Panc1 (cell line): ENCODE results near the gene WNK1. TPM values are rescaled to one million over a fixed set of nuclear protein-coding genes. Genes with fewer than 3 reads are reported as not detected.

ENCODE experiments used
- ATAC-seq: fragments of 200-7000 bp; cut with Tn5 transposase; 2 replicates; pipeline ENCODE4 v1.9.1; 2020; ENCODE audit warnings: mild to moderate bottlenecking, moderate library complexity
- BruUV-seq: library from RNA; stranded (reverse); fragments of 400-500 nt; replicated peaks from 2 replicates; lab custom pipeline; 2021; lab: Mats Ljungman, UMichigan
- CTCF ChIA-PET: fragments of 300-600 bp; sonication (Branson Sonifier 250); formaldehyde crosslinking; loops from one replicate; lab custom pipeline; 2022; ENCODE audit warnings: antibody characterized with exemption; lab: Charles Lee
- POLR2A ChIA-PET: fragments of 300-600 bp; sonication (Branson Sonifier 250); formaldehyde crosslinking; loops from one replicate; lab custom pipeline; 2022; ENCODE audit warnings: antibody characterized with exemption; lab: Charles Lee
- DNase-seq: peaks from one replicate; pipeline ENCODE4 v3.0.0-alpha.2; 2010; ENCODE audit warnings: low read depth, low spot score
- H3K27ac ChIP-seq: 2 replicates; pipeline ENCODE4 v1.5.1; 2011; ENCODE audit warnings: mild to moderate bottlenecking, low read length, inconsistent platforms
- H3K27me3 ChIP-seq: fragments of 200-500 bp; sonication (Bioruptor generic); 2 replicates; pipeline ENCODE4 v1.6.0; 2014; ENCODE audit warnings: low read length, inconsistent platforms; ENCODE audit not compliant: control insufficient read depth, insufficient read depth
- H3K36me3 ChIP-seq: fragments of 200-500 bp; sonication (Bioruptor generic); 2 replicates; pipeline ENCODE4 v1.5.1; 2014; ENCODE audit warnings: inconsistent platforms, mild to moderate bottlenecking, low read length, moderate library complexity; ENCODE audit not compliant: control insufficient read depth, insufficient read depth
- H3K4me1 ChIP-seq: 2 replicates; pipeline ENCODE4 v1.5.1; 2011; ENCODE audit warnings: inconsistent platforms, mild to moderate bottlenecking, low read length, moderate library complexity; ENCODE audit not compliant: control insufficient read depth, insufficient read depth
- H3K4me3 ChIP-seq, 2 experiments: 2 replicates each; pipeline ENCODE4 v1.5.1; 2011 to 2012; ENCODE audit warnings: low read depth in 2 of 2, low read length in 2 of 2, mild to moderate bottlenecking in 2 of 2, inconsistent platforms in 1 of 2, moderate library complexity in 1 of 2
- H3K9me3 ChIP-seq: fragments of 200-500 bp; sonication (Bioruptor generic); 2 replicates; pipeline ENCODE4 v1.5.1; 2014; ENCODE audit warnings: low read depth, mild to moderate bottlenecking, inconsistent platforms, low read length, moderate library complexity; ENCODE audit not compliant: control insufficient read depth, insufficient read depth
- CTCF ChIP-seq: fragments of 450-650 bp; IDR thresholded peaks from 2 replicates; pipeline ENCODE4 v1.5.1; 2017; ENCODE audit warnings: mild to moderate bottlenecking
- POLR2AphosphoS5 ChIP-seq: IDR thresholded peaks from 2 replicates; pipeline ENCODE4 v1.6.1; 2012; ENCODE audit warnings: mild to moderate bottlenecking, low read depth, low read length, moderate library complexity
- REST ChIP-seq, 2 experiments: IDR thresholded peaks; 2 replicates each; pipeline ENCODE4 v1.6.1; 2011 to 2012; ENCODE audit warnings: low read depth in 2 of 2, control low read depth in 1 of 2, low read length in 1 of 2, mild to moderate bottlenecking in 1 of 2, moderate library complexity in 1 of 2; ENCODE audit not compliant: insufficient read depth in 1 of 2
- SIN3A ChIP-seq: IDR thresholded peaks from 2 replicates; pipeline ENCODE4 v1.6.1; 2012; ENCODE audit warnings: low read depth, mild to moderate bottlenecking, low read length, moderate library complexity, borderline replicate concordance; ENCODE audit not compliant: insufficient read depth
- TCF7L2 ChIP-seq: IDR thresholded peaks from 2 replicates; pipeline ENCODE4 v1.6.1; 2011; ENCODE audit warnings: mild to moderate bottlenecking, low read depth, low read length, inconsistent platforms
- in situ Hi-C: cut with HindIII; loops from 2 replicates; pipeline ENCODE4 v1.10.0; 2016; ENCODE audit warnings: low sequenced_read_pairs, low pct_unique_long_range_greater_than_20kb
- intact Hi-C: fragments of 100-400 bp; cut with micrococcal nuclease; formaldehyde crosslinking; loops from one replicate; pipeline ENCODE4 v1.10.0; 2022; ENCODE audit not compliant: unreplicated experiment
- total RNA-seq: library from RNA; stranded (reverse); gene quantifications from one replicate; pipeline ENCODE4 v1.2.1, GENCODE V29; 2021; ENCODE audit not compliant: unreplicated experiment

WNK1 gene
- total RNA-seq, 1 experiment from 2014 or later = 181 TPM

GRCh38 chr12:793711-794110, 41.3 kb downstream of the WNK1 start:
- in situ Hi-C loops = no loop called here
- Histone ChIP-seq H3K27ac (no peak overlapping the region), H3K4me3 (no peak overlapping the region), H3K36me3 (no peaks in the 10 kb centered on the region), H3K4me1 (peaks cover 23% of the 10 kb centered on the region), H3K27me3 (no peaks in the 10 kb centered on the region), H3K9me3 (no peaks in the 10 kb centered on the region)
- no TSS peak for BruUV-seq
- POLR2A ChIA-PET = no interaction called here
- CTCF ChIA-PET = no interaction called here
- ATAC-seq (no peak), DNase-seq (no peak)
- intact Hi-C loops = no loop called here
- no peak for TF ChIP-seq REST (IDR thresholded peaks at IDR 0.05; ENCODE audit: insufficient read depth in 1 of 2, low read depth in 2 of 2, low read length in 1 of 2)
- no peak for TF ChIP-seq POLR2AphosphoS5
- TF ChIP-seq CTCF = no peak
- TF ChIP-seq SIN3A = no peak
- no peak for TF ChIP-seq TCF7L2

- CTCF ChIA-PET = no interaction called here
- no peak for ATAC-seq
Measured at GRCh38 chr12:795305-795704, 42.9 kb downstream of the WNK1 start.

More at GRCh38 chr12:795305-795704, 42.9 kb downstream of the WNK1 start:
- POLR2A ChIA-PET = no interaction called here
- no peak overlapping the region for H3K27ac ChIP-seq
- no peaks in the 10 kb centered on the region for H3K9me3 ChIP-seq
- no peak overlapping the region for H3K4me3 ChIP-seq
- no peaks in the 10 kb centered on the region for H3K36me3 ChIP-seq
- no peaks in the 10 kb centered on the region for H3K27me3 ChIP-seq
- no peak for DNase-seq
- H3K4me1 ChIP-seq = peaks cover 9% of the 10 kb centered on the region; the same call in 1 of the 2 replicates
- in situ Hi-C loops (no loop called here), intact Hi-C loops (no loop called here)
- TF ChIP-seq TCF7L2 (no peak), REST (IDR thresholded peaks at IDR 0.05; ENCODE audit: insufficient read depth in 1 of 2, low read depth in 2 of 2, low read length in 1 of 2) (no peak), CTCF (no peak), POLR2AphosphoS5 (no peak), SIN3A (no peak)
- no TSS peak for BruUV-seq
